SK-N-SH treated with all-trans-retinoic acid at 6 μM for 48 hours (cell line): Measurements from ENCODE around the gene DGKZ.

ENCODE experiments used
- ATAC-seq: fragments of 200-7000 bp; cut with Tn5 transposase; 3 replicates; pipeline ENCODE4 v1.9.1; 2020; ENCODE audit warnings: mild to moderate bottlenecking, moderate library complexity
- ARNTL ChIP-seq: fragments of 450-650 bp; formaldehyde crosslinking; IDR thresholded peaks from 2 replicates; pipeline ENCODE4 v1.5.0; 2020; ENCODE audit warnings: low read depth, mild to moderate bottlenecking, moderate library complexity, borderline replicate concordance
- CREB5 ChIP-seq: fragments of 250-450 bp; sonication (Bioruptor Pico); IDR thresholded peaks from 2 replicates; pipeline ENCODE4 v1.5.1; 2020; ENCODE audit warnings: low read depth, mild to moderate bottlenecking, moderate library complexity
- CSDC2 ChIP-seq: fragments of 250-450 bp; sonication (Bioruptor Pico); IDR thresholded peaks from 2 replicates; pipeline ENCODE4 v1.5.0; 2020; ENCODE audit warnings: mild to moderate bottlenecking, moderate library complexity
- CSRNP3 ChIP-seq: fragments of 250-450 bp; sonication (Bioruptor Pico); IDR thresholded peaks from 2 replicates; pipeline ENCODE4 v1.5.1; 2021; ENCODE audit warnings: mild to moderate bottlenecking, moderate library complexity
- ESRRG ChIP-seq: fragments of 250-450 bp; sonication (Bioruptor Pico); IDR thresholded peaks from 2 replicates; pipeline ENCODE4 v1.6.1; 2021; ENCODE audit warnings: mild to moderate bottlenecking
- GLIS3 ChIP-seq: fragments of 250-450 bp; sonication (Bioruptor Pico); IDR thresholded peaks from 2 replicates; pipeline ENCODE4 v1.5.0; 2020; ENCODE audit warnings: mild to moderate bottlenecking, moderate library complexity
- ISL1 ChIP-seq: fragments of 250-450 bp; sonication (Bioruptor Pico); IDR thresholded peaks from 2 replicates; pipeline ENCODE4 v2.1.2; 2022; ENCODE audit warnings: mild to moderate bottlenecking, moderate library complexity
- OSR1 ChIP-seq: fragments of 250-450 bp; sonication (Bioruptor Pico); IDR thresholded peaks from 2 replicates; pipeline ENCODE4 v1.8.0; 2022; ENCODE audit warnings: moderate library complexity, mild to moderate bottlenecking, inconsistent platforms
- PATZ1 ChIP-seq: fragments of 250-450 bp; sonication (Bioruptor Pico); IDR thresholded peaks from 2 replicates; pipeline ENCODE4 v1.8.0; 2020; ENCODE audit warnings: mild to moderate bottlenecking, moderate library complexity, borderline replicate concordance
- POU6F1 ChIP-seq: fragments of 250-450 bp; sonication (Bioruptor Pico); IDR thresholded peaks from 2 replicates; pipeline ENCODE4 v1.8.0; 2021; ENCODE audit warnings: low read depth, mild to moderate bottlenecking, moderate library complexity, borderline replicate concordance
- PPARA ChIP-seq: fragments of 250-450 bp; sonication (Bioruptor Pico); IDR thresholded peaks from 2 replicates; pipeline ENCODE4 v1.5.0; 2020; ENCODE audit warnings: mild to moderate bottlenecking, borderline replicate concordance
- RARB ChIP-seq: fragments of 250-450 bp; sonication (Bioruptor Pico); IDR thresholded peaks from 2 replicates; pipeline ENCODE4 v1.8.0; 2021; ENCODE audit warnings: mild to moderate bottlenecking, moderate library complexity
- SNAI2 ChIP-seq: fragments of 250-450 bp; sonication (Bioruptor Pico); IDR thresholded peaks from 2 replicates; pipeline ENCODE4 v1.5.0; 2020; ENCODE audit warnings: mild to moderate bottlenecking, moderate library complexity
- TCF4 ChIP-seq: fragments of 250-450 bp; sonication (Bioruptor Pico); IDR thresholded peaks from 2 replicates; pipeline ENCODE4 v1.8.0; 2021; ENCODE audit warnings: mild to moderate bottlenecking, moderate library complexity, borderline replicate concordance
- TOX ChIP-seq: fragments of 250-450 bp; sonication (Bioruptor Pico); IDR thresholded peaks from 2 replicates; pipeline ENCODE4 v1.8.0; 2021; ENCODE audit warnings: mild to moderate bottlenecking, moderate library complexity, borderline replicate concordance
- TSHZ2 ChIP-seq: fragments of 250-450 bp; sonication (Bioruptor Pico); IDR thresholded peaks from 2 replicates; pipeline ENCODE4 v1.5.0; 2020; ENCODE audit warnings: mild to moderate bottlenecking, moderate library complexity
- ZC3H10 ChIP-seq: fragments of 250-450 bp; sonication (Bioruptor Pico); IDR thresholded peaks from 2 replicates; pipeline ENCODE4 v1.5.1; 2021; ENCODE audit warnings: mild to moderate bottlenecking, moderate library complexity
- ZFP3 ChIP-seq: fragments of 250-450 bp; sonication (Bioruptor Pico); IDR thresholded peaks from 2 replicates; pipeline ENCODE4 v1.5.0; 2020; ENCODE audit warnings: mild to moderate bottlenecking, moderate library complexity
- ZFP30 ChIP-seq: fragments of 450-650 bp; formaldehyde crosslinking; IDR thresholded peaks from 2 replicates; pipeline ENCODE4 v1.5.0; 2022; ENCODE audit warnings: mild to moderate bottlenecking, moderate library complexity
- ZNF565 ChIP-seq: fragments of 450-650 bp; formaldehyde crosslinking; conservative IDR thresholded peaks from 2 replicates; pipeline ENCODE4 v1.5.0; 2020; ENCODE audit warnings: low read depth, mild to moderate bottlenecking, moderate library complexity
- ZNF70 ChIP-seq: fragments of 450-650 bp; formaldehyde crosslinking; IDR thresholded peaks from 2 replicates; pipeline ENCODE4 v1.5.0; 2020; ENCODE audit warnings: mild to moderate bottlenecking, moderate library complexity
- ZNF8 ChIP-seq: fragments of 450-650 bp; formaldehyde crosslinking; IDR thresholded peaks from 2 replicates; pipeline ENCODE4 v1.5.0; 2020; ENCODE audit warnings: mild to moderate bottlenecking, moderate library complexity

DGKZ gene

GRCh38 chr11:46387919-46388618 lies 40.8 kb downstream of the DGKZ start:
- no peak for TF ChIP-seq ESRRG (CRISPR knock-in tag)
- no peak for TF ChIP-seq ZC3H10 (CRISPR knock-in tag)
- no peak for TF ChIP-seq TOX (CRISPR knock-in tag)
- TF ChIP-seq ISL1 (CRISPR knock-in tag), result no peak
- no peak for TF ChIP-seq ZFP30 (CRISPR knock-in tag)
- TF ChIP-seq ZNF70 (CRISPR knock-in tag), result no peak
- no peak for TF ChIP-seq OSR1 (CRISPR knock-in tag)
- TF ChIP-seq ARNTL, result no peak
- no peak for TF ChIP-seq POU6F1 (CRISPR knock-in tag)
- no peak for TF ChIP-seq CSDC2 (CRISPR knock-in tag)
- TF ChIP-seq SNAI2 (CRISPR knock-in tag), result no peak
- TF ChIP-seq TSHZ2, result no peak
- no peak for TF ChIP-seq ZFP3
- TF ChIP-seq GLIS3 (CRISPR knock-in tag), result no peak
- TF ChIP-seq PPARA (CRISPR knock-in tag), result no peak
- no peak for TF ChIP-seq ZNF8
- no peak for TF ChIP-seq CSRNP3
- no peak for TF ChIP-seq RARB (CRISPR knock-in tag)
- no peak for TF ChIP-seq PATZ1 (CRISPR knock-in tag)
- no peak for TF ChIP-seq TCF4
- no peak for ATAC-seq

- no peak for TF ChIP-seq TCF4
- no peak for TF ChIP-seq ESRRG (CRISPR knock-in tag)
- ATAC-seq, result peak; percentile 15
Observed at GRCh38 chr11:46388619-46389449, 41.6 kb downstream of the DGKZ start.

GRCh38 chr11:46389450-46390330 lies 42.4 kb downstream of the DGKZ start:
- ATAC-seq, result peak; percentile 82
- TF ChIP-seq ZC3H10 (CRISPR knock-in tag), result no peak
- no peak for TF ChIP-seq ZFP3
- TF ChIP-seq CSRNP3, result no peak
- no peak for TF ChIP-seq SNAI2 (CRISPR knock-in tag)
- no peak for TF ChIP-seq PATZ1 (CRISPR knock-in tag)
- TF ChIP-seq ARNTL, result no peak
- TF ChIP-seq ISL1 (CRISPR knock-in tag), result no peak
- no peak for TF ChIP-seq OSR1 (CRISPR knock-in tag)
- TF ChIP-seq CREB5 (CRISPR knock-in tag), result no peak
- TF ChIP-seq ZNF565 (CRISPR knock-in tag), result no peak
